Subcutaneous abdominal adipose tissue (tissue), 5 donors: Measurements from ENCODE around the gene SPANXB1.
A peak's percentile ranks its signal among the peaks of the same experiment; 100 is the strongest.
"Not testable (repeated sequence)": the region's sequence is repeated elsewhere in the genome, so short reads cannot be mapped to it uniquely, and the experiment has no call there.

Experiments
- H3K27ac ChIP-seq: one replicate; pipeline ENCODE4 v1.7.0; 2013; ENCODE audit warnings: low read depth, mild to moderate bottlenecking, inconsistent platforms, low read length, moderate library complexity
- H3K27me3 ChIP-seq, 5 donors: one replicate each; pipeline ENCODE4 v1.7.0; 2013; ENCODE audit warnings: low read length in 5 of 5, inconsistent platforms in 1 of 5; ENCODE audit not compliant: control insufficient read depth in 5 of 5, insufficient read depth in 4 of 5
- H3K36me3 ChIP-seq, 5 donors: one replicate each; pipeline ENCODE4 v1.7.0; 2013; ENCODE audit warnings: low read length in 5 of 5; ENCODE audit not compliant: control insufficient read depth in 5 of 5, insufficient read depth in 5 of 5
- H3K4me1 ChIP-seq, 5 donors: one replicate each; pipeline ENCODE4 v1.7.0; 2013; ENCODE audit warnings: low read length in 5 of 5, mild to moderate bottlenecking in 3 of 5, moderate library complexity in 1 of 5; ENCODE audit not compliant: control insufficient read depth in 5 of 5, insufficient read depth in 5 of 5
- H3K4me3 ChIP-seq, 5 donors: one replicate each; pipeline ENCODE4 v1.7.0; 2013; ENCODE audit warnings: low read length in 5 of 5, low read depth in 1 of 5
- H3K9ac ChIP-seq, 5 donors: one replicate each; pipeline ENCODE4 v1.7.0; 2013; ENCODE audit warnings: low read length in 5 of 5, mild to moderate bottlenecking in 4 of 5, moderate library complexity in 3 of 5
- H3K9me3 ChIP-seq, 5 donors: one replicate each; pipeline ENCODE4 v1.7.0; 2013; ENCODE audit warnings: low read length in 5 of 5; ENCODE audit not compliant: control insufficient read depth in 5 of 5
- donor health status: healthy.
- donor health status: healthy.
- donor health status: healthy.
- donor health status: healthy.
- donor health status: healthy.

The SPANXB1 gene, protein sequence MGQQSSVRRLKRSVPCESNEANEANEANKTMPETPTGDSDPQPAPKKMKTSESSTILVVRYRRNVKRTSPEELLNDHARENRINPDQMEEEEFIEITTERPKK

DNA sequence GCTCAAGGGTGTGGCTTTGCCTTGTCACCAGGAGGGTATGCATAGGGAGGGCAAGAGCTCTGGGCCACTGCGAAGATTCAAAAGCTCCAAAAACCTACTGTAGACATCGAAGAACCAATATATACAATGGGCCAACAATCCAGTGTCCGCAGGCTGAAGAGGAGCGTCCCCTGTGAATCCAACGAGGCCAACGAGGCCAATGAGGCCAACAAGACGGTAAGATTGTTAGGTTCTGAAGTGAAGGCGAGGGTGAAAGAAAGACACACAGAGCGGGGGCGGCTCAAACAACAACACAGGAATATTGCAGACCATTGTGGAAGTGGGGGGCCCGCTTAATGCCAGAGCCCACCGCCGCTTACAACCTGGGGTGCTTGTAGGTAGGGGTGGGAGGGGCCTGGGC, at the start of gene SPANXB1:
Gene SPANXB1, plus strand, starts transcription at position 27 of the 400 bp plus-strand sequence. Its CDS starts 100 bp downstream, at position 127.
- H3K9me3 ChIP-seq, H3K27me3 ChIP-seq, H3K4me1 ChIP-seq, H3K9ac ChIP-seq, H3K27ac ChIP-seq, H3K36me3 ChIP-seq, H3K4me3 ChIP-seq: not testable (repeated sequence)

DNA sequence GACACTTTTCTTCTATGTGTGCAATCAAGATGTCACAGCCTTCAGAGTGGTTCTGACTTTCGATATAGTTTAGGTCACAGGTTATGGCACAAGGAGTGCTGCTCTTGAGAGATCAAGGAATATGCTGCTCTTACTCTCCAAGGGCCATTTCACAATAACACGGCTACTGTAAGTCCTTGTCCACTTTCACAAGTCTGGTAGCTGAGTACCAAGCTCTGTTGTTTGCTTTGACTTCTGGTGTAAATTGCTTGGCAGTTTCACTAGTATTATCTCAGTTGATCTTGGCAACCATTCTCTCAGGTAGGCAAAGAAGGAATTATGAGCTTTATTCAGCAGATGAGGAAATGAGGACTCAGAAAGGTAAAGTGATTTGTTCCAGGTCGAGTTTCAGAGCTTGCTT, 35.4 kb upstream of the SPANXB1 start:
- H3K9ac ChIP-seq: no peak overlapping the region
- no peaks in the 10 kb centered on the region for H3K36me3 ChIP-seq
- no peak overlapping the region for H3K4me3 ChIP-seq
- H3K9me3 ChIP-seq: no peaks in the 10 kb centered on the region
- no peak overlapping the region for H3K27ac ChIP-seq
- peaks cover 0 to 5% (median 0%) of the 10 kb centered on the region in 5 donors for H3K27me3 ChIP-seq
- H3K4me1 ChIP-seq: peaks cover 0 to 11% (median 2%) of the 10 kb centered on the region in 5 donors

DNA sequence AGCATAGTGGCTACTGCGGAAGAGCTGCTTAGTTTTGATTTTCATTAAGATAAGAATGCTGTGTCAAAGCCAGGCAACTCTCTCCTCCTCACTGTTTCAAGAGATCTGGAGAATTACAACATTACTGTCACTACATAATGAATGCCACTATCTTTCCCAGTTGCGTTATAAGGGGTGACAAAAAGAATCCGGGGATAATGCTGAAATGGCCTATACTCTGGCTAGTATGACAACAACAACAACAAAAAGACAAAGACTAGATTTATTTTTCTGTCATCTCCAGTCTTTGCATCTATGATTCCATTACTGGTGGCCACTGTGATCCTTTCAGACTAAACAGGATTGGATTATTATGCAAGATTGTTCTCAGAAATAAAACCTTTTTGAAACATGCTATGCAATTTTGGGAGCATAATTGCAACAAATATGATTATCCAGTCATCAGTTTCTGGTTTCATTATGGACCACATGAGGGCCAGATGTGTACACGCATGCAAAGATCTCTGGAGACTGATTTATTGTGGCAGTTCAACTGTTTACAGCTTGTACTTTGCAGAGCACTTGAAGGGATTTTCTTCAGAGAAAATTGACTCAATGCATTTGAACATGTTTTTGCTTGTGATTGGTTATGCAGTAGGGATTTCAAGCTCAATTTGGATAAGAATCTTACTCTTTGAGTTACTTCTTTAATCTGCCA, 31.1 kb upstream of the SPANXB1 start:
- peak overlapping the region; percentile 27 for H3K27ac ChIP-seq
- peaks cover 0 to 22% (median 5%) of the 10 kb centered on the region in 5 donors for H3K4me1 ChIP-seq
- H3K36me3 ChIP-seq: no peaks in the 10 kb centered on the region
- no peak overlapping the region for H3K4me3 ChIP-seq
- peaks cover 0 to 10% (median 0%) of the 10 kb centered on the region in 5 donors for H3K9me3 ChIP-seq
- no peak overlapping the region for H3K9ac ChIP-seq
- peaks cover 0 to 5% (median 0%) of the 10 kb centered on the region in 5 donors for H3K27me3 ChIP-seq

DNA sequence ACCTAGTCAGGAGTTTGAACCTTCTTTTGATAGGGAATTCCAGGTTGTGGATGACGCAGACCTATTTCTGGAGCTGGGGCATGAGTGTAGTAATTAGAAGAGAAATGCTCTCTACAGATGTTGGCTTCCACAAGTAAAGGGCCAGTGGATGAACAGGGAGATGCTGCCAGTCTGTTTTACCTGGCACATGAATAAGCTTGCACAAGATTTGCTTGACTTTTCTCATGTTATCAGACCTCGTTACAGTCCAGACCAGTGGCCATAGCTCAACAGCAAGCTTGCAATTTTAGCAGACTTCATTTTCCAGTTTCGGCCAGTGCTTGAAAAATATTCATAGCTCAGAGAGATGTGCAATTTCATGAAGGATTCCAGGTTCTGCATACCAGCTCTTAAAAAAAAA, 26.9 kb upstream of the SPANXB1 start:
- Histone ChIP-seq H3K27me3 (no peaks in the 10 kb centered on the region), H3K4me1 (peaks cover 0 to 17% (median 5%) of the 10 kb centered on the region in 5 donors), H3K27ac (no peak overlapping the region), H3K9ac (no peak overlapping the region), H3K36me3 (no peaks in the 10 kb centered on the region), H3K4me3 (no peak overlapping the region), H3K9me3 (peaks cover 0 to 10% (median 0%) of the 10 kb centered on the region in 5 donors)

DNA sequence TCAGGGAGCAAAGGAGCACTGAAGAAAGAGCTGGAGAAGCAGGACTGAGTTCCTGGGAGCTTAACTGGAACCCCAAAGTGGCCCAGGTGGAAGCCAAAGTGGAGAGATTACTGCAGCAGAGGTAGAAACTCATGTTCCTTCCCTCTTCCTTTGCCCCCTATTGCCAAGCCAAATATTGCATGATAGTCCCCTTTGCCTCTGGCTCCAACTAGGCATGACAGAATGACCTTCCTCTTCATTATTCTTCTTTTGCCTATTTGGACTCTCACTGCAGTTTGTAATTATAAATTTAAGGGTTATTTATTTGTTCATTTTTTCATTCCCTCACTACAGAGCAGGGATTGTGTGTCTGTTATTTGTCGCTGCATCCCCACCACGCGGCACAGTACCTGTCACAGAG, 22.1 kb upstream of the SPANXB1 start:
- Histone ChIP-seq H3K9ac (no peak overlapping the region), H3K4me3 (no peak overlapping the region), H3K4me1 (peaks cover 0 to 4% (median 0%) of the 10 kb centered on the region in 5 donors), H3K36me3 (no peaks in the 10 kb centered on the region), H3K27ac (no peak overlapping the region), H3K9me3 (no peaks in the 10 kb centered on the region), H3K27me3 (no peaks in the 10 kb centered on the region)

DNA sequence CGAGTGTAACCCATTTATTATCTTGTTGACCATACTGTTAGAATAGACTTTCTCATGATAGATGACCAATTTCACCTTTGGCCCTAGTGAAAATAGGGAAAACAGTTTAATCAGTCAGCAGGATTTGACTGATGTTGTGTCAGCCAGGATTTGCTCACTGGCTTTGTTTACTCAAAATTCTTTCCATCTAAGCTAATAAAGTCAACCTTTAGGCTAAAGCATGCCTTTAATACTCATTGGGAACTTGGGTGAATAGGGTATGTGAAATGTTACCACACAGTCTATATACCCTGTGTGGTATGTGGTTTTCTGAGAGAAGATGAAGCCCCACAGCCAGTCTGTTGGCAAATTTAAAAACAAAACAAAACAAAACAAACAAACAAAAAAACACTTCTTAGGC, 18.7 kb upstream of the SPANXB1 start:
- no peaks in the 10 kb centered on the region for H3K4me1 ChIP-seq
- no peak overlapping the region for H3K27ac ChIP-seq
- H3K36me3 ChIP-seq: no peaks in the 10 kb centered on the region
- no peaks in the 10 kb centered on the region for H3K9me3 ChIP-seq
- no peak overlapping the region for H3K4me3 ChIP-seq
- peaks cover 0 to 3% (median 0%) of the 10 kb centered on the region in 5 donors for H3K27me3 ChIP-seq
- H3K9ac ChIP-seq: no peak overlapping the region

DNA sequence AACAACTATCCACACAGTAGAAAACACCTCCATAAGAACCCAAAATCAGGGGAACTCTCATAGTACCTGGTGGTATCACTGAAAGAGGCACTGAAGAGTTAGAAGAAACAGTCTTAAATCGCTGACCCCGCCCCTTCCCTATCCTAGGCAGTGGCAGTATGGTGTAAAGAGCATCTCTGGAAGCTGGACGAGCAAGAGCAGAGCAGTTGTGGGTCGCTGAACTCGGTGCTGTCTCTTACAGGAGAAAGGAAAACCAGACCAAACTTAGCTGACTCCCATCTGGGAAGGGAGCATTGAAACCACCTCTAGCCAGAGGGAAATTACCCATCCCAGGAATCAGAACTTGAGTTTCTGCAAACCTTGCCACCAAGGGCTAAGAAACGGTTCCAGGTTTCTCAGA, 2.8 kb downstream of the SPANXB1 start:
- H3K4me3 ChIP-seq, H3K4me1 ChIP-seq, H3K9me3 ChIP-seq, H3K27ac ChIP-seq, H3K27me3 ChIP-seq, H3K9ac ChIP-seq, H3K36me3 ChIP-seq: not testable (repeated sequence)

DNA sequence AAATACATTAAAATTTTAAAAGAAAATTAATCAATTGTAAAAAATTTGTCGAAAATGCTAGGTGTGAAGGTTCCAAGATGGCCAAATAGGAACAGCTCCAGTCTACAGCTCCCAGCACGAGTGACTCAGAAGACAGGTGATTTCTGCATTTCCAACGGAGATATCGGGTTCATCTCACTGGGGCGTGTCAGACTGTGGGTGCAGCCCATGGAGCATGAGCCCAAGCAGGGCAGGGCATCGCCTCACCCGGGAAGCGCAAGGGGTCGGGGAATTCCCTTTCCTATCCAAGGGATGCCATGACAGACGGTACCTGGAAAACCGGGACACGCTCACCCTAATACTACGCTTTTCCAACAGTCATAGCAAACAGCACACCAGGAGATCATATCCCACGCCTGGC, 41.9 kb downstream of the SPANXB1 start:
- H3K4me1 ChIP-seq, H3K9me3 ChIP-seq, H3K27me3 ChIP-seq, H3K9ac ChIP-seq, H3K36me3 ChIP-seq, H3K4me3 ChIP-seq, H3K27ac ChIP-seq: not testable (repeated sequence)

DNA sequence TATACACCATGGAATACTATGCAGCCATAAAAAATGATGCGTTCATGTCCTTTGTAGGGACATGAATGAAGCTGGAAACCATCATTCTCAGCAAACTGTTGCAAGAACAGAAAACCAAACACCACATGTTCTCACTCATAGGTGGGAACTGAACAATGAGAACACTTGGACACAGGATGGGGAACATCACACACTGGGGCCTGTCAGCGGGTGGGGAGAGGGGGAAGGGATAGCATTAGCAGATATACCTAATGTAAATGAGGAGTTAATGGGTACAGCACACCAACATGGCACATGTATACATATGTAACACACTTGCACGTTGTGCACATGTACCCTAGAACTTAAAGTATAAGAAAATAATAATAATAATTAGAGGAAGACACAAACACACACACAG, 47.5 kb downstream of the SPANXB1 start:
- not testable (repeated sequence) for H3K4me1 ChIP-seq, H3K27me3 ChIP-seq, H3K9ac ChIP-seq, H3K4me3 ChIP-seq, H3K9me3 ChIP-seq, H3K36me3 ChIP-seq, H3K27ac ChIP-seq

DNA sequence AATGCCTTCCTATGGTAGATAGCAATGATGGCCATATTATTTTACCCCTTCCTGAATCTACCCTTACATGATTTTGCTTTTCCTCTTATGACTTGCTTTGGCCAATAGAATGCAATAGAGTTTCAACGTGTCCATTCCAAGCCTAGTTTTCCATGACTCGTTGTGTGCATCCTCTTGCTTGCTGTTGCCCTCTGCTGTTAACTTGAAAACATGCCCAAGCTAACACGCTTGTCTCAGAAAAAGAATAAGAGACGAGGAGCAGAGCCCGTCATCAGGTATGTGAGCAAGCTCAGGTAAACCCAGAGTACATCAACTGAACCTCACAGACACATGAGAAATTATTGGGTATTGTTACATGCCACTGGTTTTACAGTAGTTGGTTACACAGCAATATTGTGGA, 49.7 kb downstream of the SPANXB1 start:
- H3K4me1 ChIP-seq, H3K9ac ChIP-seq, H3K4me3 ChIP-seq, H3K9me3 ChIP-seq, H3K27me3 ChIP-seq, H3K36me3 ChIP-seq, H3K27ac ChIP-seq: not testable (repeated sequence)
